Mesendoderm (in vitro differentiated cells): ENCODE results near the gene DNHD1.

Experiments
- DNase-seq: peaks from one replicate; pipeline ENCODE4 v3.0.0; 2013
- H2AK5ac ChIP-seq: 2 replicates; pipeline ENCODE4 v1.6.1; 2013; ENCODE audit warnings: low read length, inconsistent platforms
- H2BK120ac ChIP-seq: 2 replicates; pipeline ENCODE4 v1.6.1; 2013; ENCODE audit warnings: low read depth, mild to moderate bottlenecking, low read length, moderate library complexity, mixed read lengths
- H2BK15ac ChIP-seq: replicated peaks from 2 replicates; pipeline ENCODE4 v1.6.1; 2013; ENCODE audit warnings: low read depth, mild to moderate bottlenecking, moderate library complexity
- H2BK5ac ChIP-seq: 2 replicates; pipeline ENCODE4 v1.6.1; 2013; ENCODE audit warnings: low read length, inconsistent platforms
- H3K18ac ChIP-seq: 2 replicates; pipeline ENCODE4 v1.6.1; 2013; ENCODE audit warnings: mild to moderate bottlenecking, low read length, mixed read lengths
- H3K23ac ChIP-seq: one replicate; pipeline ENCODE4 v1.6.1; 2013; ENCODE audit warnings: low read length
- H3K27ac ChIP-seq: 2 replicates; pipeline ENCODE4 v1.5.1; 2013; ENCODE audit warnings: low read depth, mild to moderate bottlenecking, inconsistent platforms, low read length, moderate library complexity
- H3K27me3 ChIP-seq: 2 replicates; pipeline ENCODE4 v1.6.1; 2013; ENCODE audit warnings: low read length, control low read depth, mild to moderate bottlenecking, inconsistent platforms; ENCODE audit not compliant: insufficient read depth, poor library complexity
- H3K36me3 ChIP-seq: 2 replicates; pipeline ENCODE4 v1.6.1; 2013; ENCODE audit warnings: low read length, inconsistent platforms; ENCODE audit not compliant: control insufficient read depth, insufficient read depth
- H3K4ac ChIP-seq: one replicate; pipeline ENCODE4 v1.6.1; 2013; ENCODE audit warnings: low read depth, mild to moderate bottlenecking, low read length, moderate library complexity
- H3K4me1 ChIP-seq: 2 replicates; pipeline ENCODE4 v1.6.1; 2013; ENCODE audit warnings: low read depth, low read length, inconsistent platforms; ENCODE audit not compliant: control insufficient read depth
- H3K4me2 ChIP-seq: 2 replicates; pipeline ENCODE4 v1.6.1; 2013; ENCODE audit warnings: low read length
- H3K4me3 ChIP-seq: 2 replicates; pipeline ENCODE4 v1.5.1; 2013; ENCODE audit warnings: mild to moderate bottlenecking, low read length
- H3K56ac ChIP-seq: one replicate; pipeline ENCODE4 v1.6.1; 2013; ENCODE audit warnings: low read length
- H3K79me1 ChIP-seq: 2 replicates; pipeline ENCODE4 v1.6.1; 2013; ENCODE audit warnings: low read length, inconsistent platforms
- H3K79me2 ChIP-seq: 2 replicates; pipeline ENCODE4 v1.6.1; 2013; ENCODE audit warnings: mild to moderate bottlenecking, low read length; ENCODE audit not compliant: control insufficient read depth, insufficient read depth
- H3K9ac ChIP-seq: 2 replicates; pipeline ENCODE4 v1.6.1; 2013; ENCODE audit warnings: low read length, inconsistent platforms
- H4K5ac ChIP-seq: one replicate; pipeline ENCODE4 v1.6.1; 2013; ENCODE audit warnings: low read length
- H4K8ac ChIP-seq: one replicate; pipeline ENCODE4 v1.6.1; 2013; ENCODE audit warnings: low read depth, mild to moderate bottlenecking, control low read depth, low read length, moderate library complexity
- WGBS: extraction: QIAGEN DNeasy Blood & Tissue Kit; methylation state at CpG from one replicate; pipeline ENCODE4 v1.1.7; 2013; ENCODE audit warnings: low lambda C conversion rate, missing lambda C conversion rate; ENCODE audit not compliant: insufficient coverage; ENCODE audit errors: extremely low coverage; 5-methylcytosine and 5-hydroxymethylcytosine counted together

DNHD1 gene

GRCh38 chr11:6614446-6614845 lies 117.4 kb downstream of the DNHD1 start:
- Histone ChIP-seq H3K79me1 (peaks cover 14% of the 10 kb centered on the region), H3K79me2 (peaks cover 14% of the 10 kb centered on the region), H3K4me2 (no peak overlapping the region), H4K5ac (no peak overlapping the region), H3K36me3 (peaks cover 7% of the 10 kb centered on the region), H3K23ac (no peak overlapping the region), H3K27me3 (no peaks in the 10 kb centered on the region), H3K9ac (no peak overlapping the region), H3K4me1 (no peaks in the 10 kb centered on the region), H2BK120ac (no peak overlapping the region), H3K4me3 (no peak overlapping the region), H2BK5ac (no peak overlapping the region), H3K27ac (no peak overlapping the region), H3K56ac (no peak overlapping the region), H3K4ac (no peak overlapping the region), H2AK5ac (no peak overlapping the region), H2BK15ac (no peak overlapping the region), H3K18ac (no peak overlapping the region), H4K8ac (no peak overlapping the region)
- DNase-seq = no peak
- WGBS = no CpG with 5 or more reads among the region's 2 CpGs

GRCh38 chr11:6615046-6615445 lies 118.0 kb downstream of the DNHD1 start:
- Histone ChIP-seq H4K5ac (no peak overlapping the region), H2AK5ac (no peak overlapping the region), H3K27me3 (no peaks in the 10 kb centered on the region), H2BK15ac (no peak overlapping the region), H3K79me1 (peaks cover 14% of the 10 kb centered on the region), H3K4me3 (no peak overlapping the region), H2BK120ac (no peak overlapping the region), H3K9ac (no peak overlapping the region), H3K36me3 (peaks cover 1% of the 10 kb centered on the region), H3K4ac (no peak overlapping the region), H2BK5ac (no peak overlapping the region), H3K56ac (no peak overlapping the region), H3K23ac (no peak overlapping the region), H3K4me2 (no peak overlapping the region), H3K79me2 (peaks cover 14% of the 10 kb centered on the region), H4K8ac (no peak overlapping the region), H3K27ac (no peak overlapping the region), H3K4me1 (no peaks in the 10 kb centered on the region), H3K18ac (no peak overlapping the region)
- no peak for DNase-seq
- no CpG with 5 or more reads among the region's 5 CpGs for WGBS

GRCh38 chr11:6615882-6616585 lies 119.0 kb downstream of the DNHD1 start:
- Histone ChIP-seq H3K18ac (no peak overlapping the region), H3K27ac (no peak overlapping the region), H3K4me2 (no peak overlapping the region), H3K79me2 (peaks cover 10% of the 10 kb centered on the region), H2BK15ac (no peak overlapping the region), H3K23ac (no peak overlapping the region), H2BK5ac (no peak overlapping the region), H3K9ac (no peak overlapping the region), H3K4me3 (no peak overlapping the region), H3K79me1 (peaks cover 10% of the 10 kb centered on the region), H3K36me3 (no peaks in the 10 kb centered on the region), H3K56ac (no peak overlapping the region), H3K27me3 (no peaks in the 10 kb centered on the region), H4K8ac (no peak overlapping the region), H3K4ac (no peak overlapping the region), H2BK120ac (no peak overlapping the region), H4K5ac (no peak overlapping the region), H3K4me1 (no peaks in the 10 kb centered on the region), H2AK5ac (no peak overlapping the region)
- WGBS = no CpG with 5 or more reads among the region's 9 CpGs
- DNase-seq = no peak

GRCh38 chr11:6616596-6617250 lies 119.6 kb downstream of the DNHD1 start:
- H4K8ac ChIP-seq = no peak overlapping the region
- peaks cover 3% of the 10 kb centered on the region for H3K79me2 ChIP-seq
- peaks cover 5% of the 10 kb centered on the region for H3K79me1 ChIP-seq
- no peaks in the 10 kb centered on the region for H3K27me3 ChIP-seq
- no peak for DNase-seq
- no peak overlapping the region for H2AK5ac ChIP-seq
- H3K4me3 ChIP-seq = no peak overlapping the region
- no peak overlapping the region for H3K56ac ChIP-seq
- no peak overlapping the region for H2BK15ac ChIP-seq
- no peak overlapping the region for H3K4ac ChIP-seq
- H2BK5ac ChIP-seq = no peak overlapping the region
- no peak overlapping the region for H3K4me2 ChIP-seq
- H3K18ac ChIP-seq = no peak overlapping the region
- H3K4me1 ChIP-seq = no peaks in the 10 kb centered on the region
- no peak overlapping the region for H3K27ac ChIP-seq
- H3K23ac ChIP-seq = no peak overlapping the region
- no peak overlapping the region for H2BK120ac ChIP-seq
- no peak overlapping the region for H3K9ac ChIP-seq
- no peaks in the 10 kb centered on the region for H3K36me3 ChIP-seq
- H4K5ac ChIP-seq = no peak overlapping the region
- WGBS = no CpG with 5 or more reads among the region's 14 CpGs

- no CpG with 5 or more reads among the region's 5 CpGs for WGBS
- H3K23ac ChIP-seq = no peak overlapping the region
- no peak overlapping the region for H2BK15ac ChIP-seq
- no peak overlapping the region for H3K56ac ChIP-seq
- no peak overlapping the region for H3K4me3 ChIP-seq
- no peak overlapping the region for H2BK120ac ChIP-seq
- peaks cover 5% of the 10 kb centered on the region for H3K79me1 ChIP-seq
- no peak overlapping the region for H3K18ac ChIP-seq
- H2BK5ac ChIP-seq = no peak overlapping the region
- H3K4ac ChIP-seq = no peak overlapping the region
- H3K4me1 ChIP-seq = no peaks in the 10 kb centered on the region
- DNase-seq = no peak
- H2AK5ac ChIP-seq = no peak overlapping the region
- no peak overlapping the region for H4K8ac ChIP-seq
- no peak overlapping the region for H3K27ac ChIP-seq
- H3K79me2 ChIP-seq = peaks cover 2% of the 10 kb centered on the region
- H3K36me3 ChIP-seq = no peaks in the 10 kb centered on the region
- no peak overlapping the region for H3K4me2 ChIP-seq
- H3K27me3 ChIP-seq = no peaks in the 10 kb centered on the region
- no peak overlapping the region for H4K5ac ChIP-seq
- H3K9ac ChIP-seq = no peak overlapping the region
Measured at GRCh38 chr11:6617315-6617781, 120.3 kb downstream of the DNHD1 start.
